Measurements from ENCODE around the gene ZBTB16.

The ZBTB16 gene

DNA sequence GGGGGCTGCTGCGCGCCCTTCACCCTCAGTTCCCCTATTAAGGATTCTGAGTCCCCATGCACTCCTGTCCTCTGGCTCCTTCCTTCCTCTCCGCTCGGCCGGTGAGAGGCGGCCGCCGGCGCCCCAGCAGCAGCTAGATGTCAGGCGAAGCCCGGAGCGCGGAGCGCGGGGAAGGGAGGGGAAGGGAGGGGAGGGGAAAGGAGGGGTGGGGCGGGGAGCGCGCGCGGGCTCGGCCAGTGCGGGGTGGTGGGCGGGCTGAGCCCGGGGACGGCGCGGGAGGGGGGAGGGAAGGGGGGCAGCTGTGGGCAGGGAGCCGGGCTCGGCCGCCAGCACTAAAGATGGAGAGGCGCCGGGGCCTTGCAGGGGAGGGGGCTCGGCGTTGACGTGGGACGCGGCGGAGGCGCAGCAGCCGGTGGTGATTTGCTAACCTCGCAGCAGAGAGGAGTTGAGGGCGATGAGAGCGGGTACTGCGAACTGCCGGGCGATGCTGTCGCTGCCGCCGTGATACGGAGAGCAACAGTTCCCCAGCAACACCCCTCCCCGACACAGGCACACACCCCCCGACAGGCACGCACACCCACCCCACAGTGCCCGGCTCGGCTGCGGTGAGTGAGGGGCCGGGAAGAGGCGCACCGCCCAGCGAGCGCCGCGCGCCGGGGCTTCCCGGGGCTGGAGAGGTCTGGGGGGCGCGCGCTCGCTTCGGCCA is at the start of gene ZBTB16:
TSS of gene ZBTB16 (plus strand) at position 434 of the 706 bp plus-strand sequence. CDS start 3,590 bp downstream, outside the sequence.
- DNase-seq: peak; percentile 73

- no peak for DNase-seq
Measured at GRCh38 chr11:114010931-114011330, 48.6 kb upstream of the ZBTB16 start.

DNA sequence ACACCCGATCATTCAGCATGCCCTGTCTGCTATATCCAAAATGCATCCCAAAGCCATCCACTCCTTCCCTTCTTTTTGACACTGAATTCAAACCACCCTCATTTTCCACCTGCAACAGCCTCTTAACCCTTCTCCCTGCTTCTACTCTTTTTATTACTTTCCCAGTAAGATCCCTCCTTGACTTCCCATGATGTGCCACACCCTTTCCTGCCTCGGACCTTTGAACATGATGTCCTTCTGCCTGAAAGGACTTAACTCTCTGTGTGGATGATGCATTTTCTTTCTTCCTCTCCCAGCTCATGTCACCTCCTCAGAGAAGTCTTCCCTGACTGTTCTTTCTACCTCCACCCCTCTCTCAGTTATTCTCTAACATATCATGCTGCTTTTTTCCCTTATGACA is 48.1 kb upstream of the ZBTB16 start:
- no peak for DNase-seq

- no peak for DNase-seq
Measured at GRCh38 chr11:114015117-114015516, 44.4 kb upstream of the ZBTB16 start.

- DNase-seq: no peak
Measured at GRCh38 chr11:114016986-114017385, 42.5 kb upstream of the ZBTB16 start.

DNA sequence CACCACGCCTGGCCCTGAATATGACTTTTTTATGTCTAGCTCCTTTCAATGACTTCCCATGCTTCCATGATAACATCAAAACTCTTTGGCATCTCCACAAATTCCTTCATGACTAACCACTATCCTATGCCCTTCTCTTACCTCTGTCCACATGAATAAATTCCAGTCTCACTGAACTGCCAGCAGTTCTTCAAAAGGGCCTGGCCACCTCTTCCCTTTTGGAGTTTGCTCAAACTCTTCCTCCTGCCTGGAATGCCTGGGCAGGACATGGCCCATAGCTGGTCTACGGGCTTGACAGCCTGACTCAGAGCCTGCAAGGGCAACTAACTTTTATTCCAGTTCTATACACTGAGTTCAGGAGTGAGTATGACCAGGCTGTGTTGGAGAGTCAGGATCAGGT is 41.8 kb upstream of the ZBTB16 start:
- no peak for DNase-seq

DNA sequence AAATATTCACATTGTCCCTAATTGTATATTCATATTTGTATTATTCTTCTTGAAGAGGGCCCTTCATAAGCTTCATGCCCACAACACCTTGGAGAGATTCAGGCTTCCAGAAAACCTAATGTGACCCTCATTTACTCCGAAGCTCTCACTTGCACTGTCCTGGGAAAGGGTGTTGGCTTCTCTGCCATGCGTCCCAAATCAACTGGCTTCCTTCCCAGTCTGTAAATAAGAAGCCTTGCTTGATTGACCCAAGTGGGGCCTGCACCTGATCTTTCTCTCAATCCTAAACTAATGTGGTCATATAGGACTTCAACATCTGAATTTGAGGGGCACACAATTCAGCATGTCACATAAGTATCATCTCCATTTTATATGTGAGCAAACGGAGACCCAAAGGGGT is 40.5 kb upstream of the ZBTB16 start:
- no peak for DNase-seq

DNA sequence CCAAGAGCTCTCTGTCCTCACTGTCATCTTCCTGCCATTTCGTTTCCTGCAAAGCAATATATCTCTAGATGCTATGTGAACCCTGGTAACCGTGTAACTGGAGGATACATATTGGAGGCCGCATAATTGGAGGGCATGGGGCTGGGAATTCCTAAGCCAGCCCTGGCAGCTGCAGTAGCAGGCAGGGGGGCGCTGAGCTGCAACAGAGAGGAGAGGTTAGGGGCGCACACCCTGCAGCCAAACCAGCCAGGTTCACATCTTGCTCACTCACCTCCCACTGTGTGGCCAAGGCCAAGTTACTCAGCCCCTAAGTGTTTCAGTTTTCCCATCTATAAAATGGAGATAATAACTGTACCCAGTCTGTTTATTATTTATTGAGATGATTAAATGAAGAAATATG is 39.9 kb upstream of the ZBTB16 start:
- no peak for DNase-seq

GRCh38 chr11:114025329-114025907 is 34.1 kb upstream of the ZBTB16 start:
- no peak for DNase-seq

- DNase-seq: peak; percentile 28
Measured at GRCh38 chr11:114026355-114026754, 33.2 kb upstream of the ZBTB16 start.

DNA sequence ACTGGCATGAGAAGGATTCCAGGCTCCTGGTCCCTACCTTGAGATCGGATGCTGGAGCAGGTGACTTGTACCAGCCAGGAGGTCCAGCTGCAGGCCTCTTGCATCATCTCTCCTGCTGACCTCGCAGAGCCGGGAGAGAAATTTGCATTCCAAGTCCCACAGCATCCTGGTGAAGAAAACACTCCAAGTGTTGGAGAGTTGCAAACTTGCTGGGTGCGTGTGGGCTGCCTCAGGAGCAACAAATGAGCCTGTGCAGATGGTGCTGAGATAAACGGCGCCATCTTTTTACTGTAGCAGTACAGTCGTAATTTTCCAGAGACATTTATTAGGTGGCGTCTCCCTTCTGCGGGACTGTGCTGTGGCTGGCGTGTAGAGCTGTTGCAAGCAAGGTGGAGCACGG is 32.1 kb upstream of the ZBTB16 start:
- DNase-seq: no peak

DNA sequence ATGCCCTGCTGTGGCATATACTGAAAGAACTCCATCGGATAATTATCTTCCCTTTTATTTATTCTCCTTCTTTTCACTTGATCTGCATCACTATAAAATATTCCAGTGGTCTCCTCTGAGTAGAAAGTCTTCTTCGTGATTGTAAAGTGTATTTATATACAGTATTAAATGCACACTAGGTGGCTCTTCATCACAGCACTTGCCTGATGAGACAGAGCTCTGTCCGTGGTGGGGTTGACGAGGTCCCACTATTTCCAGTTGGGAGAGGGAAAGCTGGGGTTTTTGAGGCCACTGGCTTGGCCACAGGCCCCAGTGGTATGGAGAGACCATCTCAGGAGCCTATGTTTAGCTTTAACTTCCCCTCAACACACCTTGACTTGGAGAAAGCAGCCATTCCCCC is 31.6 kb upstream of the ZBTB16 start:
- no peak for DNase-seq

- no peak for DNase-seq
Measured at GRCh38 chr11:114031246-114031966, 28.1 kb upstream of the ZBTB16 start.

DNA sequence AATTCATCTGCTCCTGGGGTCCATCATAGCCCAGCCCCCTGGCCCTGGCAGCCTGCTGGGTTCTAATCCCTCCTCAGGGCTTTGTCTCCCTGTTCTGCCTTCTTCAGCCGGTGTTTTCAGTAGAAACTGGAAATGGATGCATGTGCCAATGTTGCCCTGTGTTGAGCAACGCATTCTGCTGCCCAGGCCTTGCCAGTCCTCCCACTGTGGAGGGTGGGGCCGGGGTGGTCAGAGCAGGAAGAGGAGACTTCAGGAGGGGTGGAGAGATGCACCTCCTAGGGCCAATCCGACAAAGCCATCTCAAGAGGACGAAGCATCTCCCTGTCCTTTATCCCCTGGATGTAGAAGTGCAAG is 27.6 kb upstream of the ZBTB16 start:
- DNase-seq: no peak

DNA sequence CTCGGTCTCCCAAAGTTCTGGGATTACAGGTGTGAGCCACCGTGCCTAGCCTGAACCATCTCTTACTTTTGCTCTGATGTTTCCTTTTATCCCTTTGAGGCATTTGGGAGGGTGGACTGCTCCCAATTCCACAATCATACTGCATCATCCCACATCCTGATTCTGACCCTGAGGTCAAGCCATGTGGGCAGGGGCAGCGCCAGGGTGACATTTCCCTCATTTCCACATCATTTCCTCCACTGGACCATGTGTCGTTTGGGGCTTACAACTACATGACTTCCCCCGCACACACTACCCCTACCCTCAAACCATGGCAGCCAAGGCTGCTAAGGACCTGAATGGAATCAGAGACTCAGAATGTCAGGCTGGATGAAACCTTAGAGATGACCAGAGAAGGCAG is 26.4 kb upstream of the ZBTB16 start:
- DNase-seq: no peak

GRCh38 chr11:114033572-114033971 is 25.9 kb upstream of the ZBTB16 start:
- DNase-seq: no peak

DNA sequence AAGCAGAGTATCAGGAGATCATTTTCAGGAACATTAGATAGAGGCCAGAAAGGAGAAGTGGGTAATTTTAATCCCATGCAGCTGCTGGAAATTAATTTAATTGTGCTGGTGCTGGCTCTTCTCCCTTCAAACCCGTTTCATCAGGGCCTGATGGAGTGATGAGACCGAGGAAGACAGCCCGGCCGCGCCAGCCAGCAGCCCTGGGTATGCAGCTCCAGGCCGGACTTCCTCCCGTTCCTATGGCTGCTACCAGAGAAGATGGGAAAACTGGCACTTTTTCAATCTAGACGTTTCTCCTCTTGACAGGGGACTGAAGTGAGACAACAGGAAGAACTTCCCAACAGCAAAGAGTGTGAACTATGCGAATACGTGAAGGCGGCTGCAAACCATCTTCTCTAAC is 24.6 kb upstream of the ZBTB16 start:
- DNase-seq: no peak

- DNase-seq: peak; percentile 71
Measured at GRCh38 chr11:114036147-114036811, 23.2 kb upstream of the ZBTB16 start.

DNA sequence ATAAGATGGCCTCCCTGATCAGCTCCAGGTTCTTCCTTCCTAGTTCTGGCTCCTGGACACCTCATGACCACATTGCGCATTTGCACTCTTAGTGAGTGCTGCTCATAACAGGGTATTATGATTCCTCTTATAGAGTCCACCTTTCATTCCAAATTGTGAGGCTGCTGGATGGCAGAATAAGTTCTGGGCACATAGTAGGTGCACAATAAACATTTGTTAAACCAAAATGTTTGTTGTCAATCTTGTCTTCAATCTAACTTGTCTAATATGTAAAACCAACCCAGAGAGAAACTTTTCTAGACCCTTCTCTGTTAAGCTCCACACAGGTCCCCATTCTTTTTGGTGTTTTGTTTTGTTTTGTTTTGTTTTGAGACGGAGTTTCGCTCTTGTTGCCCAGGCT is 22.6 kb upstream of the ZBTB16 start:
- DNase-seq: no peak

GRCh38 chr11:114039551-114039950 is 20.0 kb upstream of the ZBTB16 start:
- DNase-seq: no peak

DNA sequence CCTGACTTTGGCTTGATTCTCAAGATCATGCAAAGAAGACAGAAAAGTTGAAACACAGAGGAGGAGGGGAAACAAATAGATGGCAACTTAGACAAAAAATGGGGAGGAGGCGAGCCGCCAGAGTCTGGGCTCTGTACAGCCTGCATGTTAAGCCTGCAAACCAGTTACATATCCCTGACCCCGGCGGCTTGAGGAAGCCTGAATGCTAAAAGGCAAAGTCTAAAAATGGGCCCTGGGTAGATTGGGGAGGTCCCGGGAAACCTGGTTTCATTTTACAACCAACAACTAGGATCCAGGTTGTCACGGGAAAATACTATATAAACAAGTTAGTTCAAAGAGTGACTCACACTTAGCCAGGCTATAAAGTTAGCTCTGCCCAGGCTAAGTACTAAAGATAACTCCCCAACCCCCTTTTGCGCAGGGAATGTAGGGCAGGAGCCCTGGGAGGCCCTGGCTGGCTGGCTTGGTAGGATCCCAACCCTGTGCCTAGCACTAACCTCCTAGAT is 18.8 kb upstream of the ZBTB16 start:
- DNase-seq: no peak

GRCh38 chr11:114042234-114042633 is 17.3 kb upstream of the ZBTB16 start:
- DNase-seq: no peak

DNA sequence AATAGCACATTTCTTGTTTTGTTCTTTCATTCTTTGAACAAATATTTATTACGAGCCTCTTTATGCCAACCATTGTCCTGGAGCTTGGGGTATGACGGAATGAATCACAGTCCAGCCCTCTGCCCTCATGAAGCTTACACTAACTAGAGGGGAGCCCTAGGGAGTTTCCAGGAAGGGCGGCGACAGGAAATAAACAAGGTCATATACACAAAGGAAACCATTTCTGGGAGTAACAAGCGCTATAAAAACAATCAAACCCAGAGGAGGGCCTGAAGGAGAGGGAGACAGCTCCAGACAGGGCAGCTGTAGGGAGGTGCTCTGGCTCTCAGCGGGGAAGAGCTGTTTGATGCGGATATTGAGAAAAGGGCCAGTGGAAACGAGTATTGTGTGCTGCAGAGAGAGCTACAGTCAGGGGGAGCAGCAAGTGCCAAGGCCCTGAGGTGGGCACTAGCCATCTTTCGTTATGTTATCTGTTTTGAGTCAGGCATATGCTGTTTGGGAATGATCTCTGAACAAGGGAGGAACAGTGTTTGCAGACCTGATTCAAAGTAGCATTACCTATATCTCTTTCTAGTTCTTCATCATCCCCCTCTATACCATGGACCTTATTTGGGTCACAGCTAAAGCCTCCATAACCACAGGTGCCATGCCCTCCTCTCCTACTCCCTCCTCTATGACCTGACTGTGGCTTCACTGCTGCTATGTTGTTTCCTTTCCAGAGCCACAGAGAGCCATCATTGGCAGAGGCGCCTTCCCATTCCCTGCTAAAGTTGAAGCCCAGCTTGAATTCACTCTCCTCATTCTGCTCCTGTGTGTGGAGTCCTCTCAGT is 15.3 kb upstream of the ZBTB16 start:
- DNase-seq: no peak

All from CD4-positive, alpha-beta T cell treated with Interleukin-6 for 4 hours (primary cell).